Measurements from ENCODE around the gene KRTAP10-9. TPM values are rescaled to one million over a fixed set of nuclear protein-coding genes. Genes with fewer than 3 reads are reported as not detected.
"Not testable (repeated sequence)": the region's sequence is repeated elsewhere in the genome, so short reads cannot be mapped to it uniquely, and the experiment has no call there.

KRTAP10-9 gene
- total RNA-seq, 1 donor from 2014 or later = not detected

- Mint-ChIP-seq H3K27me3 (ENCODE audit: low read depth) (peaks cover 38% of the 10 kb centered on the region), H3K4me1 (ENCODE audit: low read depth) (no peaks in the 10 kb centered on the region), H3K9me3 (ENCODE audit: low read depth) (peaks cover 24% of the 10 kb centered on the region), H3K27ac (ENCODE audit: unreplicated experiment) (no peak overlapping the region), H3K4me3 (ENCODE audit: unreplicated experiment) (no peak overlapping the region), H3K36me3 (ENCODE audit: low read depth) (peaks cover 8% of the 10 kb centered on the region)
- TF ChIP-seq CTCF (IDR thresholded peaks at IDR 0.05) = no peak
- no peak for DNase-seq (ENCODE audit: low spot score)
These were observed 31.6 kb downstream of the KRTAP10-9 start for GRCh38 chr21:44658541-44658910.

GRCh38 chr21:44658913-44659595, 32.2 kb downstream of the KRTAP10-9 start:
- DNase-seq (ENCODE audit: low spot score) = no peak
- no peak overlapping the region for H3K4me3 Mint-ChIP-seq (ENCODE audit: unreplicated experiment)

GRCh38 chr21:44661567-44661966, 34.7 kb downstream of the KRTAP10-9 start:
- not testable (repeated sequence) for DNase-seq (ENCODE audit: low spot score); H3K36me3 Mint-ChIP-seq (ENCODE audit: low read depth); H3K4me1 Mint-ChIP-seq (ENCODE audit: low read depth); H3K27ac Mint-ChIP-seq (ENCODE audit: unreplicated experiment); H3K4me3 Mint-ChIP-seq (ENCODE audit: unreplicated experiment)
- H3K27me3 Mint-ChIP-seq (ENCODE audit: low read depth) = peaks cover 45% of the 10 kb centered on the region
- peaks cover 26% of the 10 kb centered on the region for H3K9me3 Mint-ChIP-seq (ENCODE audit: low read depth)

More at GRCh38 chr21:44658913-44659595, 32.2 kb downstream of the KRTAP10-9 start:
- H3K36me3 Mint-ChIP-seq (ENCODE audit: low read depth) = peaks cover 8% of the 10 kb centered on the region
- peaks cover 38% of the 10 kb centered on the region for H3K27me3 Mint-ChIP-seq (ENCODE audit: low read depth)
- H3K27ac Mint-ChIP-seq (ENCODE audit: unreplicated experiment) = no peak overlapping the region
- no peaks in the 10 kb centered on the region for H3K4me1 Mint-ChIP-seq (ENCODE audit: low read depth)
- peaks cover 29% of the 10 kb centered on the region for H3K9me3 Mint-ChIP-seq (ENCODE audit: low read depth)
- TF ChIP-seq CTCF (IDR thresholded peaks at IDR 0.05) = no peak

DNA sequence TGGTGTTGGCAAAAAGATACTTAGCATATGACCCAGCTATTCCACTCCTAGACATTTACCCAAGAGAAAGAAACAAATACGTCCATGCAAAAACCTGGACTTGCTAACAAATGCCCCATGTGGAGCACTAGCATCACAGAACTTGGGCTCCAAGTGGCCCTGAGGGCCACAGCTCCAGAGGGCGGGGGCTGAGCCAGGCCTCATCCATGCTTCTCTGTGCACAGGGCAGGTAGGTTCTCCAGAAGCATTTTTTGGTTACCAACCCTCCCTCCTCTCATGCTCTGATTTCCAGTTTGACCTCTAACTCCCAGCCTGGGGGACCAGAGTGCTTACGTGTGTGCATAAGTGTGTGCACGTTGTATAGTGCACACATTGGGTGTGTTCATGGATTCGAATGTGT, 37.8 kb downstream of the KRTAP10-9 start:
- Mint-ChIP-seq H3K36me3 (ENCODE audit: low read depth) (peaks cover 1% of the 10 kb centered on the region), H3K27me3 (ENCODE audit: low read depth) (peaks cover 43% of the 10 kb centered on the region), H3K4me3 (ENCODE audit: unreplicated experiment) (no peak overlapping the region), H3K4me1 (ENCODE audit: low read depth) (no peaks in the 10 kb centered on the region), H3K9me3 (ENCODE audit: low read depth) (peaks cover 22% of the 10 kb centered on the region), H3K27ac (ENCODE audit: unreplicated experiment) (no peak overlapping the region)
- no peak for DNase-seq (ENCODE audit: low spot score)
- no peak for TF ChIP-seq CTCF (IDR thresholded peaks at IDR 0.05)

DNA sequence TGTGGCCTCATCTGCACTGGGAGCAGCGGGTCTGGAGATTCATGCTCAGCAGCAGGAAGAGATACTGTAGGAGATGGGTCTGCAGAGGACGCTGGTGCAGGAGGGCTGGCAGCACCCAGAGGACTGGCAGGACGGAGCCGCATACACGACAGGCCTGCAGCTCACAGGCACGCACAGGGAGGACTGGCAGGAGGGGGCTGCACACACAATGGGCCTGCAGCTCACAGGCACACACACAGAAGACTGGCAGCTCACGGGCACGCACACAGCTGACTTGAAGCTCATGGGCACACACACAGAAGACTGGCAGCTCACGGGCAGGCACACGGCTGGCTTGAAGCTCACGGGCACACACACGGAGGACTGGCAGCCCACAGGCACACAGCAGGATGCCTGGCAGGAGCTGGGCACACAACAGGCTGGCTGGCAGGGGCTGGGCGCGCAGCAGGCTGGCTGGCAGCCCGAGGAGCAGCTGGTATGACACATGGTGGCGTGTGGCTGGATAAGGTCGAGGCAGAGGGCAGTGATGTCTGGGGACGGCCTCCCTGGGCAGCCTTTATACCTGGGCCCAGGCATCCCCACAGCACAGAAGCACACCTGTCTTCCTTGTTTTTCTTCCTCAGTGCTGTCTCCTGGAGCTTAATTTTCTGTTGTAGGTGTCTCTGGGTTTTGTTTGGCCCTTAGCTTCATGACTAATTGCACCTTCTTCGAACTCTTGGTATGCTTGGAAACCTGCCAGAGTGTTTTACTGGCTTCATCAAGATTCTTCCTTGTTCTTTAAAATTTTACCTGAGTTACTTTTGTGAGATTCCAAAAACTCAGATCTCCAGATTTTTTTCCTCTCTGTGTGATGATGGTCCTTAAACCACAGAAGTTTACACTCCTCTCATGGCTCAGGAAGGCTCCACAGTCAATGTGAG, 39.8 kb downstream of the KRTAP10-9 start, which contains the start of gene KRTAP12-2:
KRTAP12-2 (minus strand) TSS at position 527 of the 920 bp plus-strand sequence; CDS start at position 486, 41 bp downstream.
- H3K27me3 Mint-ChIP-seq (ENCODE audit: low read depth) = peaks cover 34% of the 10 kb centered on the region
- H3K4me3 Mint-ChIP-seq (ENCODE audit: unreplicated experiment) = no peak within 1 kb of the TSS
- no peaks in the 10 kb centered on the region for H3K36me3 Mint-ChIP-seq (ENCODE audit: low read depth)
- no peaks in the 10 kb centered on the region for H3K4me1 Mint-ChIP-seq (ENCODE audit: low read depth)
- H3K9me3 Mint-ChIP-seq (ENCODE audit: low read depth) = peaks cover 30% of the 10 kb centered on the region
- no peak within 1 kb of the TSS for H3K27ac Mint-ChIP-seq (ENCODE audit: unreplicated experiment)
- no peak for TF ChIP-seq CTCF (IDR thresholded peaks at IDR 0.05)
- no peak for DNase-seq (ENCODE audit: low spot score)
